ENCODE results near the gene FCHSD2.

GRCh38 chr11:73154178-73154577 is 12.1 kb upstream of the FCHSD2 start:
- TF ChIP-seq CTCF (IDR thresholded peaks at IDR 0.05) (no peak), POLR2A (IDR thresholded peaks at IDR 0.05) (no peak)

All from gastroesophageal sphincter (tissue), 3 donors.